Measurements from ENCODE around the gene ARPP21.

Gene ARPP21

GRCh38 chr3:35772381-35773015, 133.2 kb downstream of the ARPP21 start:
- H3K4me1 ChIP-seq (ENCODE audit: low read depth, poor library complexity, severe bottlenecking) = no peaks in the 10 kb centered on the region
- no peak overlapping the region for H3K27ac ChIP-seq
- no peak overlapping the region for H3K4me2 ChIP-seq
- H3K36me3 ChIP-seq (ENCODE audit: insufficient read depth) = no peaks in the 10 kb centered on the region
- no peaks in the 10 kb centered on the region for H4K20me1 ChIP-seq (ENCODE audit: insufficient read depth)
- no peak overlapping the region for H2AFZ ChIP-seq (ENCODE audit: low read depth)
- no peak for TF ChIP-seq CTCF (conservative IDR thresholded peaks at IDR 0.05; ENCODE audit: low read depth, low read length)
- no peaks in the 10 kb centered on the region for H3K27me3 ChIP-seq (ENCODE audit: insufficient read depth, low read depth)
- H3K4me3 ChIP-seq (IDR thresholded peaks at IDR 0.05; ENCODE audit: insufficient read depth, low read depth, low read length) = no peak overlapping the region
- no peak overlapping the region for H3K9ac ChIP-seq
- no peaks in the 10 kb centered on the region for H3K79me2 ChIP-seq (ENCODE audit: insufficient read depth, low read depth)

- H3K27ac ChIP-seq = no peak overlapping the region
- H3K4me2 ChIP-seq = no peak overlapping the region
- H3K79me2 ChIP-seq (ENCODE audit: insufficient read depth, low read depth) = no peaks in the 10 kb centered on the region
- no peak overlapping the region for H3K4me3 ChIP-seq (IDR thresholded peaks at IDR 0.05; ENCODE audit: insufficient read depth, low read depth, low read length)
- no peak for TF ChIP-seq CTCF (conservative IDR thresholded peaks at IDR 0.05; ENCODE audit: low read depth, low read length)
- no peaks in the 10 kb centered on the region for H3K27me3 ChIP-seq (ENCODE audit: insufficient read depth, low read depth)
- no peaks in the 10 kb centered on the region for H3K4me1 ChIP-seq (ENCODE audit: low read depth, poor library complexity, severe bottlenecking)
- no peaks in the 10 kb centered on the region for H3K36me3 ChIP-seq (ENCODE audit: insufficient read depth)
- H4K20me1 ChIP-seq (ENCODE audit: insufficient read depth) = no peaks in the 10 kb centered on the region
- H3K9ac ChIP-seq = no peak overlapping the region
- H2AFZ ChIP-seq (ENCODE audit: low read depth) = no peak overlapping the region
These were observed 134.1 kb downstream of the ARPP21 start for GRCh38 chr3:35773417-35773816.

- no peaks in the 10 kb centered on the region for H3K79me2 ChIP-seq (ENCODE audit: insufficient read depth, low read depth)
- H3K9ac ChIP-seq = no peak overlapping the region
- no peaks in the 10 kb centered on the region for H3K27me3 ChIP-seq (ENCODE audit: insufficient read depth, low read depth)
- no peak overlapping the region for H3K4me3 ChIP-seq (IDR thresholded peaks at IDR 0.05; ENCODE audit: insufficient read depth, low read depth, low read length)
- H3K4me2 ChIP-seq = no peak overlapping the region
- H2AFZ ChIP-seq (ENCODE audit: low read depth) = no peak overlapping the region
- no peaks in the 10 kb centered on the region for H3K4me1 ChIP-seq (ENCODE audit: low read depth, poor library complexity, severe bottlenecking)
- no peak overlapping the region for H3K27ac ChIP-seq
- H3K36me3 ChIP-seq (ENCODE audit: insufficient read depth) = no peaks in the 10 kb centered on the region
- TF ChIP-seq CTCF (conservative IDR thresholded peaks at IDR 0.05; ENCODE audit: low read depth, low read length) = no peak
- no peaks in the 10 kb centered on the region for H4K20me1 ChIP-seq (ENCODE audit: insufficient read depth)
These were observed 137.0 kb downstream of the ARPP21 start for GRCh38 chr3:35776346-35776745.

- H2AFZ ChIP-seq (ENCODE audit: low read depth) = no peak overlapping the region
These were observed 137.7 kb downstream of the ARPP21 start for GRCh38 chr3:35777065-35777464.

More at GRCh38 chr3:35777065-35777464, 137.7 kb downstream of the ARPP21 start:
- H3K4me2 ChIP-seq = no peak overlapping the region
- no peak overlapping the region for H3K4me3 ChIP-seq (IDR thresholded peaks at IDR 0.05; ENCODE audit: insufficient read depth, low read depth, low read length)
- no peaks in the 10 kb centered on the region for H3K79me2 ChIP-seq (ENCODE audit: insufficient read depth, low read depth)
- no peak overlapping the region for H3K27ac ChIP-seq
- no peaks in the 10 kb centered on the region for H4K20me1 ChIP-seq (ENCODE audit: insufficient read depth)
- no peaks in the 10 kb centered on the region for H3K36me3 ChIP-seq (ENCODE audit: insufficient read depth)
- H3K4me1 ChIP-seq (ENCODE audit: low read depth, poor library complexity, severe bottlenecking) = no peaks in the 10 kb centered on the region
- H3K9ac ChIP-seq = no peak overlapping the region
- H3K27me3 ChIP-seq (ENCODE audit: insufficient read depth, low read depth) = no peaks in the 10 kb centered on the region
- TF ChIP-seq CTCF (conservative IDR thresholded peaks at IDR 0.05; ENCODE audit: low read depth, low read length) = no peak

Measured in KMS-11 (cell line).